ENCODE data around the gene KCTD20. TPM values are rescaled to one million over a fixed set of nuclear protein-coding genes. Genes with fewer than 3 reads are reported as not detected.

Gene KCTD20
- total RNA-seq, 4 donors from 2014 or later = 60.2 to 92.9 (median 67.6) TPM

DNA sequence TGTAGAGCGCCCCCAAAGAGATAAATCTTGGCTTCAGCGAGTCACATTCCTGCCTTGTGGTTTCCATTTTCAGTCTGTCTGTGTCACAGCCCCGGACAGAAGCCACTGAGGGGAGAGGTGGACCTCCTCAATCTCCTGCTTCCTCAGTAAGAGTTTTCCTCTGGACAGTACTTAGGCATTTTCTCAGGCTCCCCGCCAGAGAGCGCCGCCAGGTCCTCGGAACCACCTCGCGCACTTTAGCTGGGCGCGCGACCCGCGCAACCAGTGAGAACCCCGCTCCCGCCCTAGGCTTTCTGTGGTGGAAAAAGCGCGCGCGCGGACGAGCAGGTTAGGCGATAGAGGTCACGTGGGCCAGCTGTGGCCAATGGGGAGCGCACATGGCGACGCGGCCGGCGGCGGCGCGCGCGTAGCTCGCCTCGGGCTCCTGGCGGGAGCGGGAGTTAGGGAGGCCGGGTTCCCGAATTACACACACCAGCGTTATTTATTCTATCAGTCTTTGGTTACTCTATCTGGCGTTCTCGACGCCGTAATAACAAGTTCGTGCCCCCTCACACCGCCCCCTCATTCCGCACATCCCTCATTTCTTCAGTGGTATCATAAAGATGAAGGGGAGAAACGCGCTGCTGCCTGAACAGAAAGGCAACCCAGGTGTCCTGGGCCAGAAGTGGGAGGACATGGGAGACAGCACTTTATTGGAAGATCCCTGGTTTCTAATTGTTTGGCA lies 19.5 kb upstream of the KCTD20 start:
- Histone ChIP-seq H3K9me3 (no peaks in the 10 kb centered on the region), H3K27me3 (no peaks in the 10 kb centered on the region), H3K36me3 (no peaks in the 10 kb centered on the region), H3K4me3 (peak overlapping the region; percentile 52 to 61), H3K27ac (peak overlapping the region; percentile 83 to 90 (median 88)), H3K4me1 (peaks cover 0 to 16% (median 0%) of the 10 kb centered on the region in 3 donors)
- TF ChIP-seq EP300 (IDR thresholded peaks at IDR 0.05) = no peak
- TF ChIP-seq POLR2A (IDR thresholded peaks at IDR 0.05) = peak; percentile 55 to 69
- TF ChIP-seq POLR2AphosphoS5 (IDR thresholded peaks at IDR 0.05) = peak; percentile 83
- TF ChIP-seq, protein P1, sequence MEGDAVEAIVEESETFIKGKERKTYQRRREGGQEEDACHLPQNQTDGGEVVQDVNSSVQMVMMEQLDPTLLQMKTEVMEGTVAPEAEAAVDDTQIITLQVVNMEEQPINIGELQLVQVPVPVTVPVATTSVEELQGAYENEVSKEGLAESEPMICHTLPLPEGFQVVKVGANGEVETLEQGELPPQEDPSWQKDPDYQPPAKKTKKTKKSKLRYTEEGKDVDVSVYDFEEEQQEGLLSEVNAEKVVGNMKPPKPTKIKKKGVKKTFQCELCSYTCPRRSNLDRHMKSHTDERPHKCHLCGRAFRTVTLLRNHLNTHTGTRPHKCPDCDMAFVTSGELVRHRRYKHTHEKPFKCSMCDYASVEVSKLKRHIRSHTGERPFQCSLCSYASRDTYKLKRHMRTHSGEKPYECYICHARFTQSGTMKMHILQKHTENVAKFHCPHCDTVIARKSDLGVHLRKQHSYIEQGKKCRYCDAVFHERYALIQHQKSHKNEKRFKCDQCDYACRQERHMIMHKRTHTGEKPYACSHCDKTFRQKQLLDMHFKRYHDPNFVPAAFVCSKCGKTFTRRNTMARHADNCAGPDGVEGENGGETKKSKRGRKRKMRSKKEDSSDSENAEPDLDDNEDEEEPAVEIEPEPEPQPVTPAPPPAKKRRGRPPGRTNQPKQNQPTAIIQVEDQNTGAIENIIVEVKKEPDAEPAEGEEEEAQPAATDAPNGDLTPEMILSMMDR (IDR thresholded peaks at IDR 0.05) = peak; percentile 20 to 81 (median 66)
- ATAC-seq = peak; percentile 99
- WGBS, 2 donors (ENCODE audit: low coverage in 1 of 2) = 2 to 4% methylated on average over 8 to 11 of the region's 51 CpGs

DNA sequence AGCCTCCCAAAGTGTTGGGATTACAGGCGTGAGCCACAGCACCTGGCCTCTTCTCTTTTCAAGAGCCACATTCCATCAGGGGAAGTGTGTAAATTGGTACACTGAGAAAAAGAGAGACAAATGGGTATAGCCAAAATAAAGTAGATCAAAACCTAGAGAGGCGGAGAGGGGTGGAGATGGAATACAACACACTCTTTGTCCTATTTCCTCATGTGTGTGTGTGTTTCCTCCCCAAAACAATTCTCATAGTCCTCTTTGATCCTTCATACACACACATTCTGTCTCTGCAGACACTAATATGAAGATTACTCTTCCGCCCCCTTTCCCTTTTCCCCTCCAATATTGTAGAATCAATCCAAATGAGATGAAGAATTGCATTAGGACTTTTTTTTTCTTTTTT lies 16.2 kb upstream of the KCTD20 start:
- Histone ChIP-seq H3K36me3 (no peaks in the 10 kb centered on the region), H3K27me3 (no peaks in the 10 kb centered on the region), H3K4me3 (no peak overlapping the region), H3K9me3 (no peaks in the 10 kb centered on the region), H3K4me1 (peaks cover 0 to 16% (median 0%) of the 10 kb centered on the region in 3 donors), H3K27ac (no peak overlapping the region)
- 83 to 86% methylated on average over 2 to 3 of the region's 3 CpGs for WGBS, 2 donors (ENCODE audit: low coverage in 1 of 2)
- TF ChIP-seq, protein P1 (IDR thresholded peaks at IDR 0.05) = no peak
- TF ChIP-seq POLR2AphosphoS5 (IDR thresholded peaks at IDR 0.05) (no peak), POLR2A (IDR thresholded peaks at IDR 0.05) (no peak)
- ATAC-seq = no peak

DNA sequence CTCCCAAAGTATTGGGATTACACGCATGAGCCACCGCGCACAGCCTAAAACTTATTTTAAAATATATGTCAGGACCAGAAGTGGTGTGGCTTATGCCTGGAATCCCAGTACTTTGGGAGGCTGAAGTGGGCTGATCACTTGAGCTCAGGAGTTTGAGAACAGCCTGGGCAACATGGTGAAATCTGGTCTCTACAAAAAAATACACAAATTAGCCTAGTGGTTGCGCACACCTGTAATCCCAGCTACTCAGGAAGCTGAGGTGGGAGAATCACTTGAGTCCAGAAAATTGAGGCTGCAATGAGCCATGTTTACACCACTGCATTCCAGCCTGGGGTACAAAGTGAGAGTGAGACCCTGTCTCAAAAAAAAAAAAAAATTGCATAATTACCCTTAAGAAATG lies 13.9 kb upstream of the KCTD20 start:
- 20 to 96% methylated on average over 1 to 4 of the region's 4 CpGs for WGBS, 2 donors (ENCODE audit: low coverage in 1 of 2)
- TF ChIP-seq POLR2A (IDR thresholded peaks at IDR 0.05) (no peak), EP300 (IDR thresholded peaks at IDR 0.05) (no peak)
- TF ChIP-seq, protein P1 (IDR thresholded peaks at IDR 0.05) = peak in 2 of 4 experiments; percentile 37 to 40
- Histone ChIP-seq H3K4me1 (peaks cover 0 to 1% (median 0%) of the 10 kb centered on the region in 3 donors), H3K36me3 (no peaks in the 10 kb centered on the region), H3K4me3 (no peak overlapping the region), H3K27me3 (no peaks in the 10 kb centered on the region), H3K27ac (no peak overlapping the region), H3K9me3 (no peaks in the 10 kb centered on the region)
- ATAC-seq = no peak

DNA sequence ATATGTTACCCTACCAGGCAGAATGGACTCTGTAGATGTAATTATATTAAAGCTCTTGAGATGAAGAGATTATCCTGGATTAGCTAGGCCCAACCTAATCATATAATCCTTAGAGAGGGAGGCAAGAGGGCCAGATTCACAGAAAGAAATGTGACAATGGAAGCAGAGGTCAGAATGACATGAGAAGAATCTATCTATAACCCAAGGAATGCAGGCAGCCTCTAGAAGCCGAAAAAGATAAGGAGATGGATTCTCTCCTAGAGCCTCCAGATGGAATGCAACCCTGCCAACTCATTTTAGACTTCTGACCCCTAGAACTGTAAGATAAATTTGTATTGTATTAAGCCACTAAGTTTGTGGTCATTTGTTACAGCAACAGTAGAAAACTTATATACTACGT lies 12.4 kb upstream of the KCTD20 start:
- Histone ChIP-seq H3K27me3 (no peaks in the 10 kb centered on the region), H3K4me3 (no peak overlapping the region), H3K9me3 (no peaks in the 10 kb centered on the region), H3K36me3 (no peaks in the 10 kb centered on the region), H3K4me1 (no peaks in the 10 kb centered on the region), H3K27ac (no peak overlapping the region)
- WGBS, 2 donors (ENCODE audit: low coverage in 1 of 2) = 67 to 75% methylated on average over 2 of the region's 2 CpGs
- no peak for TF ChIP-seq POLR2A (IDR thresholded peaks at IDR 0.05)
- TF ChIP-seq, protein P1 (IDR thresholded peaks at IDR 0.05) = no peak
- TF ChIP-seq EP300 (IDR thresholded peaks at IDR 0.05) = no peak
- TF ChIP-seq POLR2AphosphoS5 (IDR thresholded peaks at IDR 0.05) = no peak
- ATAC-seq = no peak

DNA sequence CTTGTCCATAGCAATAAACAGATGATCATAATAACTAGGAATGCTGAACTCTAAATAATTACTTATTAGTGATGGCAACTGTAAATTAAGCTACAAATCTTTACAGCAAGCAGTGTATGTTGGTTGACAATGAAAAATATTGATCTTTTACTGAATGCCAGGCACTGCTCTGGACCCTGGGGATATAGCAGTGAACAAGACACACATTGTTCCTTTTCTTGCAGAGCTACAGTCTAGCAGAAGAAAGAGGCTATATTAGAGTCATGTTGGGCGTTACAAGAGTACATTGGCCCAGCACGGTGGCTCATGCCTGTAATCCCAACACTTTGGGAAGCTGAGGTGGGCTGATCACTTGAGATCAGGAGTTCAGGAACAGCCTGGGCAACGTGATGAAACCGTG lies 11.6 kb upstream of the KCTD20 start:
- 75 to 86% methylated on average over 2 to 4 of the region's 4 CpGs for WGBS, 2 donors (ENCODE audit: low coverage in 1 of 2)
- no peaks in the 10 kb centered on the region for H3K36me3 ChIP-seq
- H3K4me3 ChIP-seq = no peak overlapping the region

More for the DNA sequence above, 11.6 kb upstream of the KCTD20 start:
- no peak for ATAC-seq
- H3K27ac ChIP-seq = no peak overlapping the region
- no peaks in the 10 kb centered on the region for H3K27me3 ChIP-seq
- no peaks in the 10 kb centered on the region for H3K9me3 ChIP-seq
- H3K4me1 ChIP-seq = no peaks in the 10 kb centered on the region
- TF ChIP-seq, protein P1 (IDR thresholded peaks at IDR 0.05) = no peak
- TF ChIP-seq POLR2AphosphoS5 (IDR thresholded peaks at IDR 0.05) (no peak), POLR2A (IDR thresholded peaks at IDR 0.05) (no peak), EP300 (IDR thresholded peaks at IDR 0.05) (no peak)

Data from gastroesophageal sphincter (tissue), 4 donors.